Measurements from ENCODE around the gene CNN2. TPM values are rescaled to one million over a fixed set of nuclear protein-coding genes. Genes with fewer than 3 reads are reported as not detected.

Gene CNN2
- total and polyA plus RNA-seq, 4 donors: 10.1 to 38.4 (median 26.8) TPM

DNA sequence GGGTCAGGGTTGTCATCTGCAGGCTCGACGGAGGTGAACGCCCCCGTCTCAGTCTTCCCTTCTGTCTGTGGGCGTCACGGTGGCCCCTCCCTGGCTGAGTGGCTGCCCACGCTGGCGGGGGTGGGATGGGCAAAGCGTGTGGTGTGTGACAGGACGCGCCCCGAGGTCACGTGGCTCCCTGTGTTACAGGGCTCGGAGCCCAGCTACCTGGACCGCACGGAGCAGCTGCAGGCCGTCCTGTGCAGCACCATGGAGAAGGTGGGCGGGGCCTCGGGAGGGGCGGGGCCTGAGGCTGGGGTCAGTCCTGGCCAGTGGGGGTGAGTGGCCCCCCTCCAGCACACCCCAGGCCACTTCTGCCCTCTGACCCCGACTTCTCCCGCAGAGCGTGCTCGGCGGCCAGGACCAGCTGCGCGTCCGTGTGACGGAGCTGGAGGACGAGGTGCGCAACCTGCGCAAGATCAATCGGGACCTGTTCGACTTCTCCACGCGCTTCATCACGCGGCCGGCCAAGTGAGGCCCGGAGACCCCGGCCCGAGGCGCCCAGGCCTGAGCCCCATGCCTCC is 32.5 kb upstream of the CNN2 start:
- no peak overlapping the region for H3K4me3 ChIP-seq (ENCODE audit: low read depth in 1 of 3, low read length in 3 of 3)
- peaks cover 23 to 39% (median 31%) of the 10 kb centered on the region in 4 donors for H3K4me1 ChIP-seq (ENCODE audit: control insufficient read depth in 4 of 4, insufficient read depth in 4 of 4, low read length in 3 of 4)
- TF ChIP-seq FOXA2 (IDR thresholded peaks at IDR 0.05) (no peak), RXRA (IDR thresholded peaks at IDR 0.05) (no peak), YY1 (IDR thresholded peaks at IDR 0.05) (no peak), EGR1 (IDR thresholded peaks at IDR 0.05; ENCODE audit: low read depth in 2 of 2) (no peak), GABPA (IDR thresholded peaks at IDR 0.05 in 1 of 2, conservative IDR thresholded peaks at IDR 0.05 in 1 of 2) (no peak)
- TF ChIP-seq, protein P1, sequence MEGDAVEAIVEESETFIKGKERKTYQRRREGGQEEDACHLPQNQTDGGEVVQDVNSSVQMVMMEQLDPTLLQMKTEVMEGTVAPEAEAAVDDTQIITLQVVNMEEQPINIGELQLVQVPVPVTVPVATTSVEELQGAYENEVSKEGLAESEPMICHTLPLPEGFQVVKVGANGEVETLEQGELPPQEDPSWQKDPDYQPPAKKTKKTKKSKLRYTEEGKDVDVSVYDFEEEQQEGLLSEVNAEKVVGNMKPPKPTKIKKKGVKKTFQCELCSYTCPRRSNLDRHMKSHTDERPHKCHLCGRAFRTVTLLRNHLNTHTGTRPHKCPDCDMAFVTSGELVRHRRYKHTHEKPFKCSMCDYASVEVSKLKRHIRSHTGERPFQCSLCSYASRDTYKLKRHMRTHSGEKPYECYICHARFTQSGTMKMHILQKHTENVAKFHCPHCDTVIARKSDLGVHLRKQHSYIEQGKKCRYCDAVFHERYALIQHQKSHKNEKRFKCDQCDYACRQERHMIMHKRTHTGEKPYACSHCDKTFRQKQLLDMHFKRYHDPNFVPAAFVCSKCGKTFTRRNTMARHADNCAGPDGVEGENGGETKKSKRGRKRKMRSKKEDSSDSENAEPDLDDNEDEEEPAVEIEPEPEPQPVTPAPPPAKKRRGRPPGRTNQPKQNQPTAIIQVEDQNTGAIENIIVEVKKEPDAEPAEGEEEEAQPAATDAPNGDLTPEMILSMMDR (IDR thresholded peaks at IDR 0.05; ENCODE audit: low read depth, low read length, missing input control): no peak
- TF ChIP-seq, protein P2, sequence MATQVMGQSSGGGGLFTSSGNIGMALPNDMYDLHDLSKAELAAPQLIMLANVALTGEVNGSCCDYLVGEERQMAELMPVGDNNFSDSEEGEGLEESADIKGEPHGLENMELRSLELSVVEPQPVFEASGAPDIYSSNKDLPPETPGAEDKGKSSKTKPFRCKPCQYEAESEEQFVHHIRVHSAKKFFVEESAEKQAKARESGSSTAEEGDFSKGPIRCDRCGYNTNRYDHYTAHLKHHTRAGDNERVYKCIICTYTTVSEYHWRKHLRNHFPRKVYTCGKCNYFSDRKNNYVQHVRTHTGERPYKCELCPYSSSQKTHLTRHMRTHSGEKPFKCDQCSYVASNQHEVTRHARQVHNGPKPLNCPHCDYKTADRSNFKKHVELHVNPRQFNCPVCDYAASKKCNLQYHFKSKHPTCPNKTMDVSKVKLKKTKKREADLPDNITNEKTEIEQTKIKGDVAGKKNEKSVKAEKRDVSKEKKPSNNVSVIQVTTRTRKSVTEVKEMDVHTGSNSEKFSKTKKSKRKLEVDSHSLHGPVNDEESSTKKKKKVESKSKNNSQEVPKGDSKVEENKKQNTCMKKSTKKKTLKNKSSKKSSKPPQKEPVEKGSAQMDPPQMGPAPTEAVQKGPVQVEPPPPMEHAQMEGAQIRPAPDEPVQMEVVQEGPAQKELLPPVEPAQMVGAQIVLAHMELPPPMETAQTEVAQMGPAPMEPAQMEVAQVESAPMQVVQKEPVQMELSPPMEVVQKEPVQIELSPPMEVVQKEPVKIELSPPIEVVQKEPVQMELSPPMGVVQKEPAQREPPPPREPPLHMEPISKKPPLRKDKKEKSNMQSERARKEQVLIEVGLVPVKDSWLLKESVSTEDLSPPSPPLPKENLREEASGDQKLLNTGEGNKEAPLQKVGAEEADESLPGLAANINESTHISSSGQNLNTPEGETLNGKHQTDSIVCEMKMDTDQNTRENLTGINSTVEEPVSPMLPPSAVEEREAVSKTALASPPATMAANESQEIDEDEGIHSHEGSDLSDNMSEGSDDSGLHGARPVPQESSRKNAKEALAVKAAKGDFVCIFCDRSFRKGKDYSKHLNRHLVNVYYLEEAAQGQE (IDR thresholded peaks at IDR 0.05): no peak
- peaks cover 0 to 8% (median 0%) of the 10 kb centered on the region in 4 donors for H3K36me3 ChIP-seq (ENCODE audit: control insufficient read depth in 4 of 4, insufficient read depth in 3 of 4, low read depth in 1 of 4, low read length in 3 of 4)
- H3K27ac ChIP-seq (ENCODE audit: low read depth in 1 of 2, low read length in 2 of 2): peak overlapping the region; percentile 60 to 64
- DNase-seq (ENCODE audit: low spot score): no peak
- WGBS: 76% methylated on average over 43 of the region's 43 CpGs
- H3K9me3 ChIP-seq (ENCODE audit: control insufficient read depth in 4 of 4, low read length in 3 of 4): no peaks in the 10 kb centered on the region
- no peak overlapping the region for H3K9ac ChIP-seq (ENCODE audit: low read depth in 1 of 2, low read length in 2 of 2)
- no peaks in the 10 kb centered on the region for H3K27me3 ChIP-seq (ENCODE audit: control insufficient read depth in 4 of 4, insufficient read depth in 4 of 4, low read length in 3 of 4)

DNA sequence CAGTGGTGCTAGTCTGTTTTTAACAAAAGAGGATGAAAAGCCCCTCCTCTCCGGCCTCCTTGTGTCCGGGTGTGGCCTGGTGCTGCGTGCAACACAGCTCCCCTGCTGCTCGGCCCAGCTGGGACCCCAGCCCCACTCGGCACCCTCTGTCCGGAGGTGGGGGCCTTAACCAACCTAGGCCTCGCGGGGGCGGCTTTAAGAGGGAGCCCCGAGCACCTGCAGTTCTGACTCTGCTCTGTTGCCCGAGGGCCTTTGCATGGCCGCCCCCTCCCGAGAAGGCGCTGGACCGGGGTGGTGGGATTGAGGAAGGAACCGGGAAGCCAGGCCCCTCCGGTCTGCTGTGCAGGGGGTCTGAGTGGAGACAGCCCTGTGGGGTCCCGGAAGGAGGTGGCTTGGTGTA is 31.9 kb upstream of the CNN2 start:
- Histone ChIP-seq H3K27ac (ENCODE audit: low read depth in 1 of 2, low read length in 2 of 2) (no peak overlapping the region), H3K27me3 (ENCODE audit: control insufficient read depth in 4 of 4, insufficient read depth in 4 of 4, low read length in 3 of 4) (no peaks in the 10 kb centered on the region), H3K9me3 (ENCODE audit: control insufficient read depth in 4 of 4, low read length in 3 of 4) (no peaks in the 10 kb centered on the region), H3K4me3 (ENCODE audit: low read depth in 1 of 3, low read length in 3 of 3) (no peak overlapping the region), H3K4me1 (ENCODE audit: control insufficient read depth in 4 of 4, insufficient read depth in 4 of 4, low read length in 3 of 4) (peaks cover 23 to 39% (median 31%) of the 10 kb centered on the region in 4 donors), H3K9ac (ENCODE audit: low read depth in 1 of 2, low read length in 2 of 2) (no peak overlapping the region), H3K36me3 (ENCODE audit: control insufficient read depth in 4 of 4, insufficient read depth in 3 of 4, low read depth in 1 of 4, low read length in 3 of 4) (peaks cover 0 to 8% (median 0%) of the 10 kb centered on the region in 4 donors)
- WGBS: 96% methylated on average over 18 of the region's 18 CpGs
- TF ChIP-seq NR2F2 (IDR thresholded peaks at IDR 0.05) (no peak), TAF1 (conservative IDR thresholded peaks at IDR 0.05) (no peak)
- TF ChIP-seq, protein P3, sequence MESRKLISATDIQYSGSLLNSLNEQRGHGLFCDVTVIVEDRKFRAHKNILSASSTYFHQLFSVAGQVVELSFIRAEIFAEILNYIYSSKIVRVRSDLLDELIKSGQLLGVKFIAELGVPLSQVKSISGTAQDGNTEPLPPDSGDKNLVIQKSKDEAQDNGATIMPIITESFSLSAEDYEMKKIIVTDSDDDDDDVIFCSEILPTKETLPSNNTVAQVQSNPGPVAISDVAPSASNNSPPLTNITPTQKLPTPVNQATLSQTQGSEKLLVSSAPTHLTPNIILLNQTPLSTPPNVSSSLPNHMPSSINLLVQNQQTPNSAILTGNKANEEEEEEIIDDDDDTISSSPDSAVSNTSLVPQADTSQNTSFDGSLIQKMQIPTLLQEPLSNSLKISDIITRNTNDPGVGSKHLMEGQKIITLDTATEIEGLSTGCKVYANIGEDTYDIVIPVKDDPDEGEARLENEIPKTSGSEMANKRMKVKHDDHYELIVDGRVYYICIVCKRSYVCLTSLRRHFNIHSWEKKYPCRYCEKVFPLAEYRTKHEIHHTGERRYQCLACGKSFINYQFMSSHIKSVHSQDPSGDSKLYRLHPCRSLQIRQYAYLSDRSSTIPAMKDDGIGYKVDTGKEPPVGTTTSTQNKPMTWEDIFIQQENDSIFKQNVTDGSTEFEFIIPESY (IDR thresholded peaks at IDR 0.05): no peak
- no peak for DNase-seq (ENCODE audit: low spot score)

All from liver (tissue), 9 donors.